GM10266 (cell line): ENCODE results near the gene INHBC.
A peak's percentile ranks its signal among the peaks of the same experiment; 100 is the strongest.

ENCODE experiments used
- DNase-seq: peaks from one replicate; pipeline ENCODE4 v3.0.0; 2012; ENCODE audit errors: extremely low spot score
- TF ChIP-seq, protein P1 (sequence below): IDR thresholded peaks from 2 replicates; pipeline ENCODE4 v1.5.1; 2012; ENCODE audit warnings: mild to moderate bottlenecking, low read depth; ENCODE audit not compliant: control insufficient read depth, insufficient read depth; ENCODE audit errors: missing control alignments

The INHBC gene

DNA sequence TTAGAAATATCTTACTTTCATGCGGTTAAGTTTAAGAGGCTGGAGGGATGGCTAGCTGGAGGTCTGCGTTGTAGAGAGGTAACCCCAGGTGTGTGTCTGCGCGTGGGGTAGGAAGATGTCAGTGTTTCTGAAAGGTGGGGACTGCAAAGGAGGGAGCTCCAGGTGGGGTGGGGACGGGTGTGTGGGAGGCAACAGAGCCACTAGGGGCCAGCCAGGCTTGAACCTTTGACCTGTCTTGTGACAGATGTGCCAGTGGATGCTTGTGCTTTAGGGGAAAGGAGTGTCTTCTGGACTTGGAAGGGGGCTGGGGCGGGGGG is 25.8 kb downstream of the INHBC start:
- TF ChIP-seq, protein P1, sequence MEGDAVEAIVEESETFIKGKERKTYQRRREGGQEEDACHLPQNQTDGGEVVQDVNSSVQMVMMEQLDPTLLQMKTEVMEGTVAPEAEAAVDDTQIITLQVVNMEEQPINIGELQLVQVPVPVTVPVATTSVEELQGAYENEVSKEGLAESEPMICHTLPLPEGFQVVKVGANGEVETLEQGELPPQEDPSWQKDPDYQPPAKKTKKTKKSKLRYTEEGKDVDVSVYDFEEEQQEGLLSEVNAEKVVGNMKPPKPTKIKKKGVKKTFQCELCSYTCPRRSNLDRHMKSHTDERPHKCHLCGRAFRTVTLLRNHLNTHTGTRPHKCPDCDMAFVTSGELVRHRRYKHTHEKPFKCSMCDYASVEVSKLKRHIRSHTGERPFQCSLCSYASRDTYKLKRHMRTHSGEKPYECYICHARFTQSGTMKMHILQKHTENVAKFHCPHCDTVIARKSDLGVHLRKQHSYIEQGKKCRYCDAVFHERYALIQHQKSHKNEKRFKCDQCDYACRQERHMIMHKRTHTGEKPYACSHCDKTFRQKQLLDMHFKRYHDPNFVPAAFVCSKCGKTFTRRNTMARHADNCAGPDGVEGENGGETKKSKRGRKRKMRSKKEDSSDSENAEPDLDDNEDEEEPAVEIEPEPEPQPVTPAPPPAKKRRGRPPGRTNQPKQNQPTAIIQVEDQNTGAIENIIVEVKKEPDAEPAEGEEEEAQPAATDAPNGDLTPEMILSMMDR = no peak
- peak; percentile 41 for DNase-seq

GRCh38 chr12:57460841-57461275 is 26.3 kb downstream of the INHBC start:
- DNase-seq = peak; percentile 22
- TF ChIP-seq, protein P1 = no peak

DNA sequence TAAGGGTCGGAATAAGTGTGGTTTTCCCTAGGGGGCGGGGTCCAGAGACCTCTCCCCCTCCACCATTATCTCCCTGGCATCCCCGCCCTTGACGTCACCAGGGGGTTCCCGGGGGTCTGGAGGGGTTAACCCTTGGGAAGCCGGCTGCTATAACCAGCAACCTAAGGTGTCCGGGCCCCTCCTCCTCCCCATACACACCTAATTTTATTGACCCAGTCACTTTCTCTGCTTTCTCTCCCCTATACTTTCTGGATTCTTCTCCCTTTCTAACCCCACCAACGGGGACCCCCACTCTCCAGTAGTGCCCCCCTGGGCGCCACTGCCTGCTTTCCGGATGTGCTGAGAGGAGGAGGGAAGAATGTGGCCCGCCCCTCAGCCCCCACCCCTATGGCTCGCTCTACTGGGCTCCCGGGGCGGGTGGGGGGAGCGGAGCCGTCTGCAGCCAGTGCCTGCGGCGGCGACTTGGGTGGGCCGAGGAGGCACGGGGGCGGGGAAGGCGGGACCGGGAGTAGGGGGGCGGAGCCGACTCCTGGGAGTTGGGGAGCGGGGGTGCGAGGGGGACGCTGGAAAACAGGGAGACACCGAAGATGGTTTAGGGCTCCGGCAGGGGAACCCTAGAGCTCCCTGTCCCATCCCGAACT is 26.8 kb downstream of the INHBC start:
- TF ChIP-seq, protein P1 = no peak
- peak; percentile 74 for DNase-seq

GRCh38 chr12:57461917-57462250 is 27.3 kb downstream of the INHBC start:
- DNase-seq = peak; percentile 57
- TF ChIP-seq, protein P1 = no peak

- peak; percentile 95 for DNase-seq
- TF ChIP-seq, protein P1 = peak; percentile 97
Measured at GRCh38 chr12:57462251-57462911, 27.8 kb downstream of the INHBC start.

- TF ChIP-seq, protein P1 = no peak
- no peak for DNase-seq
Measured at GRCh38 chr12:57462912-57463253, 28.3 kb downstream of the INHBC start.

DNA sequence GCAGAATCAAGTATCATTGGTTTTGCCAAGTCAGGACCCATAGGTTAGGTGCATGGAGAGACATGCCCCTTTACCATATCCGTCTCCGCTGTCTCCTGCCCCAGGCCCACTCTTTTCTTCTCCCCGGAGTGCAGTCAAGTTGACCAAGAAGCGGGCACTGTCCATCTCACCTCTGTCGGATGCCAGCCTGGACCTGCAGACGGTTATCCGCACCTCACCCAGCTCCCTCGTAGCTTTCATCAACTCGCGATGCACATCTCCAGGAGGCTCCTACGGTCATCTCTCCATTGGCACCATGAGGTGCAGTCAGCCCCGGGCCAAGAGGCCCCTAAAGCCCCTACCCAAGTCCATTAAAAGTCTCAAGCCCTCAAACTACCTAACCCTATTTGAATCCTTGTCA is 30.0 kb downstream of the INHBC start:
- DNase-seq = no peak
- TF ChIP-seq, protein P1 = no peak
